ENCODE results near the gene TMEM138.

DNA sequence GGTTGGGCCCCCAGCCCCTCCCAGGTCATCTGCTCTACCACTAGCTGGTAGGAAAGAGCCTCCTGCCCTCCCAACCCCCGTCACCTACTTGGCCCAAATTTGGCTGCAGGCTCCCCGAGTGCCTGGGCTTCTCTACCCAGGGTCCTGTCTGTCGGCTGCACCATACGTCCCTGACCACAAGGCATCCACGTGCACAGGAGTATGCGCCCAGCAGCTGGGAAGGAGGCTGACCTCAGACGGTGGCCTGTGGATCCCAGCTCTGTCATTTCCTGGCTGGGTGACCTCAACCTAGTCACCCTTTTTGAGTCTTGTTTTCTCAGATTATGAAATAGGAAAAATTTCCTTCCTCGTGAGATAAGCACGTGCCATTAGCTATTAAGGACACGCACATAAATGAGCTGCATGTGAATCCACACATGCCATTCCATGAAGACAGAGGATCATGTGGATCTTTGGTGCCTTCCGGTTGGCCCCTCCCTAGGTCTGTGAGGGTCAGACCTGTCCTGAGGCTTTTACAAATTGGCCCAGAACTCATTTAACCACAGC, 14.2 kb upstream of the TMEM138 start:
- TF ChIP-seq, protein P1, sequence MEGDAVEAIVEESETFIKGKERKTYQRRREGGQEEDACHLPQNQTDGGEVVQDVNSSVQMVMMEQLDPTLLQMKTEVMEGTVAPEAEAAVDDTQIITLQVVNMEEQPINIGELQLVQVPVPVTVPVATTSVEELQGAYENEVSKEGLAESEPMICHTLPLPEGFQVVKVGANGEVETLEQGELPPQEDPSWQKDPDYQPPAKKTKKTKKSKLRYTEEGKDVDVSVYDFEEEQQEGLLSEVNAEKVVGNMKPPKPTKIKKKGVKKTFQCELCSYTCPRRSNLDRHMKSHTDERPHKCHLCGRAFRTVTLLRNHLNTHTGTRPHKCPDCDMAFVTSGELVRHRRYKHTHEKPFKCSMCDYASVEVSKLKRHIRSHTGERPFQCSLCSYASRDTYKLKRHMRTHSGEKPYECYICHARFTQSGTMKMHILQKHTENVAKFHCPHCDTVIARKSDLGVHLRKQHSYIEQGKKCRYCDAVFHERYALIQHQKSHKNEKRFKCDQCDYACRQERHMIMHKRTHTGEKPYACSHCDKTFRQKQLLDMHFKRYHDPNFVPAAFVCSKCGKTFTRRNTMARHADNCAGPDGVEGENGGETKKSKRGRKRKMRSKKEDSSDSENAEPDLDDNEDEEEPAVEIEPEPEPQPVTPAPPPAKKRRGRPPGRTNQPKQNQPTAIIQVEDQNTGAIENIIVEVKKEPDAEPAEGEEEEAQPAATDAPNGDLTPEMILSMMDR (IDR thresholded peaks at IDR 0.05; ENCODE audit: low read depth, low read length, missing input control) = peak; percentile 11
- TF ChIP-seq REST (IDR thresholded peaks at IDR 0.05) (no peak), SP1 (IDR thresholded peaks at IDR 0.05) (peak; percentile 30), YY1 (IDR thresholded peaks at IDR 0.05) (no peak), RAD21 (IDR thresholded peaks at IDR 0.05) (no peak), ZBTB33 (IDR thresholded peaks at IDR 0.05) (no peak), TAF1 (conservative IDR thresholded peaks at IDR 0.05) (no peak), JUND (IDR thresholded peaks at IDR 0.05) (no peak), RXRA (IDR thresholded peaks at IDR 0.05) (peak; percentile 41 to 56), GABPA (IDR thresholded peaks at IDR 0.05 in 1 of 2, conservative IDR thresholded peaks at IDR 0.05 in 1 of 2) (no peak)
